Stimulated activated CD4-positive, alpha-beta T cell treated with anti-CD3 and anti-CD28 coated beads, Interleukin-15, amount 100 ng/mL, for 1 hour (primary cell): ENCODE data around the gene RPS6KA2.
"Not testable (repeated sequence)": the region's sequence is repeated elsewhere in the genome, so short reads cannot be mapped to it uniquely, and the experiment has no call there.

Experiments used
- DNase-seq, 2 donors: peaks; one replicate each; pipeline ENCODE4 v3.0.0-alpha.2; 2020; ENCODE audit warnings: low read depth in 1 of 2, low spot score in 1 of 2

RPS6KA2 gene

GRCh38 chr6:166405386-166405785, 221.7 kb downstream of the RPS6KA2 start:
- DNase-seq: no peak

- DNase-seq: no peak
Observed at GRCh38 chr6:166402582-166403277, 224.3 kb downstream of the RPS6KA2 start.

DNA sequence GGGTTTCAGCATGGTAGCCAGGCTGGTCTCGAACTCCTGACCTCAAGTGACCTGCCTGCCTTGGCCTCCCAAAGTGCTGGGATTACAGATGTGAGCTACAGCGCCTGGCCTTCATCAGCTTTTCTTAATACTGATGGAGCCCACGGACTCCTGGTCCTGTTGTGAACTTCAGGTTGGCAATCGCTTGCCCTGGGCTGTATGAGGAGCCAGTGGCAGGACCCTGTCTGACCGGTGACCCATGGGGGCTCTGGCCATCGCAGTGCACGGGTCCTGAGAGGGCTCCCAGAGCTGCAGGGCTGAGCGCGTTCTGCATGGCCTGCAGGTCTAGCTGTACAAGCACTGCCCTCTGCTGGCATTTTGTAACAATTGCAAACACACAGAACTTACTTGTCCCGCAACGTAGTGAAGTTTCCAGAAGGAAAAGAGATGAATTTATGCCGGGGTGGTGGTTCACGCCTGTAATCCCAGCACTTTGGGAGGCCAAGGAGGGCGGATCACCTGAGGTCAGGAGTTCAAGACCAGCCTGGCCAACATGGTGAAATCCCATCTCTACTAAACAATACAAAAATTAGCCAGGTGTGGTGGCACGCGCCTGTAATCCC, 226.3 kb downstream of the RPS6KA2 start:
- not testable (repeated sequence) for DNase-seq

DNA sequence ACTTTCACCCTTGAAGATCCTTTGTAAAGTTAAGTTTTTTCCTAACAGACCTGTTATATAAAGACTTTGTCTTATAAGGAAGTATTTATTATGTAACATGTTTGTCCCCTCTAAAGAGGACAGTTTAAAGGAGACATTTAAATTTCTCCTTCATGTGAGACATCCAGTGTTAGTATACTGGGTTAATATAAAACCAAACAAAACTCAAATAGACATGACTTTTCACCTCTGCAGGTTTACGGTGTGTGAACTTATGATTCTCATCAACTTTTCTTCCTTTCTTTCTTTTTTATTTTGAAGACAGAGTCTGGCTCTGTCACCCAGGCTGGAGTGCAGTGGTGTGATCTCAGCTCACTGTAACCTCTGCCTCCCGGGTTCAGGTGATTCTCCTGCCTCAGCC, 226.9 kb downstream of the RPS6KA2 start:
- DNase-seq: no peak

DNA sequence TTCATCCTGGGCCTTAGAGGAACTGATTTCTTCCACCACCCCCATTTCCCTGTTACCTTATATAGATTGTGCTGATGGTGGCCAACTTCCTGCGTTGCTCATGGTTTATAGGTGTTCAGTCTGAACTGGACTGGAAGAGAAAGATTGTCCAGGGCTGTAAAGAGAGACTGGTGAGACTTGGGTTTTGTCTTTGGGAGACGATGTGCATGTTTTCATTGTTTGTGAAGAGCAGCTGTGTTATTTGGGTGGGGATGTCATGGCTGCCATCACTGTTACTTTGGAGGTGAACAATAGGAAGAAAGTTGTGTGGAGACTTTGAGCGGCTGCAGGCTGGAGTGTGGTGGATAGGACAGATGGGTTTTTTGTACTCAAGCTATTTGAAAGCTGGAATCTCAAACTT, 228.7 kb downstream of the RPS6KA2 start:
- no peak for DNase-seq

DNA sequence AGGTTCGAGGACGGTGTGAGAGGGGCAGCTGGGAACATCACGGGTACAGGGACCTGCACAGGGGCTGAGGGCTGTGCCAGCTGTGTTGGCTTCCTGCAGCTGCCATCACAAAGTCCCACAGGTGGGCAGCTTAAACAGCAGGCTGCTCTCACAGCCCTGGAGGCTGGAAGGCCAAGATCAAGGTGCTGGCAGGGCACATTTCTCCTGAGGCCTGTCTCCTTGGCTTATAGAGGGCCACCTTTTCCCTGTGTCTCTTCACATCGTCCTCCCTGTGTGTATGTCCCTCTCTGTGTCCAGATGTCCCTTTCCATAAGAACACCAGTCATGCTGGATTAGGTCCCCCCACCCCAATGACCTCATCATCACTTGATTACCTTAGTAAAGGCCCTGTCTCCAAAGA, 229.2 kb downstream of the RPS6KA2 start:
- DNase-seq: no peak

DNA sequence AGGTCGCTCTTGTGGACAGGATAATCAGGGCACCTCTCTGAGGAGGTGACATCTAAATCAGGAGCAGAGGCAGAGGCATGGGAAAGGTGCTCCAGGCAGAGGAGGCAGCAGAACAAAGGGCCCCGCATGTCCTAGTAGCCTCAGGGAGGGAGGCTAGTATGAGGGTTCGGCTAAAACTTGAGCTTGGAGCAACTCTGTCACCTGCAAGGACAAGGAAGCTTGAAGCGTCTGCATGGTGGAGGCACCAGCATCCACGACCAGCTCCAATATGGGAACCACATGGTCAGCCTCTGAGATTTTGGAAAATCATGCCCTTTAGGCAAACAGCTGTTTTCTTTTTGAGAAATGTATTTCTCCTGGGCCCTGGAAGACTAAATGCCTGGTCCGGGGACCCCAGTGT, 231.3 kb downstream of the RPS6KA2 start:
- DNase-seq: no peak

DNA sequence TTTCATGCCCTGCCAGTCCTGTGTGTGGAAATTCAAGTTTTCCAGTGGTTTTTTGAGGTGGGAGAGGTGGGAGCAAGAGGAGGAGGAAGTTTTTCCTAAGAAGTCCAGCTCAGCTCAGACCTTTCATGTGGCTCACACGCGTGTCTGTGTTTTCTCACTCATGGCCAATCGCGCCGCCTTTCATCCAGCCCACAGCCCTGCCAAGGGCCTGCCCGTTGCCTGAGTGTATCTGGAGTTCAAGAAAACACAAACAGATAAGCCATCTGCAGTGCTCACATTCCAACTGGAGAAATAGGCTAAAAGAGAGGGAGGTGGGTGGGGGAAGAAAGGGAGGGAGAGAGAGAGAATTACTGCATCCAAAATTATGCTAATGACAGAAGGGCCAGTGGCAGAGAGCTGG, 231.7 kb downstream of the RPS6KA2 start:
- no peak for DNase-seq

GRCh38 chr6:166394036-166394892, 232.8 kb downstream of the RPS6KA2 start:
- DNase-seq: no peak

- DNase-seq: no peak
Observed at GRCh38 chr6:166393535-166393823, 233.6 kb downstream of the RPS6KA2 start.

DNA sequence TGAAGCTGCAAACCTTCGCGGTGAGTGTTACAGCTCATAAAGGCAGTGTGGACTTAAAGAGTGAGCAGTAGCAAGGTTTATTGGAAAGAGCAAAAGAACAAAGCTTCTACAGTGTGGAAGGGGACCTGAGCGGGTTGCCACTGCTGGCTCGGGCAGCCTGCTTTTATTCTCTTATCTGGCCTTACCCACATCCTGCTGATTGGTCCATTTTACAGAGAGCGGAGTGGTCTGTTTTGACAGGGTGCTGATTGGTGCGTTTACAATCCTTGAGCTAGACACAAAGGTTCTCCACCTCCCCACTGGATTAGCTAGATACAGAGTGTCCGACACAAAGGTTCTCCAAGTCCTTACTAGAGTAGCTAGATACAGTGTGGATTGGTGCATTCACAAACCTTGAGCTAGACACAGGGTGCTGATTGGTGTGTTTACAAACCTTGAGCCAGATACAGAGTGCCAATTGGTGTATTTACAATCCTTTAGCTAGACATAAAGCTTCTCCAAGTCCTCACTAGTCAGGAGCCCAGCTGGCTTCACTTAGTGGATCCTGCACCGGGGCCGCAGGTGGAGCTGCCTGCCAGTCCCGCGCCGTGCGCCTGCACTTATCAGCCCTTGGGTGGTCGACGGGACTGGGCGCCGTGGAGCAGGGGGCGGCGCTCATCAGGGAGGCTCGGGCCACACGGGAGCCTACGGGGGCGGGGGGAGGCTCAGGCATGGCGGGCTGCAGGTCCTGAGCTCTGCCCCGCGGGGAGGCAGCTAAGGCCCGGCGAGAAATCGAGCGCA, 234.1 kb downstream of the RPS6KA2 start:
- DNase-seq: not testable (repeated sequence)

GRCh38 chr6:166389119-166389518, 237.9 kb downstream of the RPS6KA2 start:
- DNase-seq: no peak

- DNase-seq: no peak
Observed at GRCh38 chr6:166388290-166389004, 238.6 kb downstream of the RPS6KA2 start.

DNA sequence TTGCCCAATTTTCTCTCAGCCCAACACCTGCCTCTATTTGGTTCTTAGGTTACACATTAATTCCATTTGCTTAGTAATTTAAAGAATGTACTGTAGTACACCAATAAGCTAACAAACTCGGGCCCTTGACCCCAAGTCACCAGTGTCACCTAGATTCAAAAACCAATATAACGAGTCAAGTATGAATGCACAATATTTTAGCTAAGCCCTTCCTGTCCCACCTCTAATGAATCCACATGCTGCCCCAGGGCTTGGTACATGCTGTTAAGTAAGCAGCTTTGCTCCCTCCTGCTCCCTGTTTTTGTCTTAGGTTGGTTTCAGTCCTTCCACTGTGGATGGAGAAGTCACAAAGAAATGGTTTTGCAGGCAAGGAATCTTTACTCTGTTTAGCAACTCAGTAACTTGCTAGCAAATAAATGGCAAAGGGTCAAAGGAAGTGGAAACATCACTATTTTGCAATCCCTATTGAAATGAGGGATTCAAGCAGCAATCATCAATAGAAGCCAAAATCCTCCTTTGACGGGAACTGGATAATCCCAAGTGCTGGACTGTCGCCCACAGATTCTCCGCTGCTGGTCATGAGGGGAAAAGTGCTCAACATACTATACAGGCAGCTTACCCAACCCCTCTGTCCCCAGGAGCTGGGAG, 239.3 kb downstream of the RPS6KA2 start:
- no peak for DNase-seq

GRCh38 chr6:166387098-166387497, 240.0 kb downstream of the RPS6KA2 start:
- not testable (repeated sequence) for DNase-seq

DNA sequence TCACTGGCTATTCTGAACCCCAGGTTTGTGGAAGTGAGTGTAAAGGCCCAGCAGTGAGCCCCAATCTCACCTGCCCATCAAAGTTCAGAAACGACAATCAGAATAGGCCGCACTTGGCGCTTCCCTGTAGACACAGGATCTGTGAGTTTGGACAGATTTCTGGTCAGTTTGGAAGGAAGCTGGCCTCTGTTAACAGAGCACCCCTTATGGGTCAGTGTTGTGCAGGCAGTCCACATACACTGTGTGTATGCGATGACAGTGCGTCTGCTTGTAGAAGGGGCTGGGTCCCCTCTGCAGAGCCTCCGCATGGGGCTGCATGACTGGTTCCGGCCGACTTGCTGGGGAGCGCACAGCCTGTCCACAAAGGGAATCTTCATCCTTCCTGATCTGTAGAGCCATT, 240.9 kb downstream of the RPS6KA2 start:
- no peak for DNase-seq

DNA sequence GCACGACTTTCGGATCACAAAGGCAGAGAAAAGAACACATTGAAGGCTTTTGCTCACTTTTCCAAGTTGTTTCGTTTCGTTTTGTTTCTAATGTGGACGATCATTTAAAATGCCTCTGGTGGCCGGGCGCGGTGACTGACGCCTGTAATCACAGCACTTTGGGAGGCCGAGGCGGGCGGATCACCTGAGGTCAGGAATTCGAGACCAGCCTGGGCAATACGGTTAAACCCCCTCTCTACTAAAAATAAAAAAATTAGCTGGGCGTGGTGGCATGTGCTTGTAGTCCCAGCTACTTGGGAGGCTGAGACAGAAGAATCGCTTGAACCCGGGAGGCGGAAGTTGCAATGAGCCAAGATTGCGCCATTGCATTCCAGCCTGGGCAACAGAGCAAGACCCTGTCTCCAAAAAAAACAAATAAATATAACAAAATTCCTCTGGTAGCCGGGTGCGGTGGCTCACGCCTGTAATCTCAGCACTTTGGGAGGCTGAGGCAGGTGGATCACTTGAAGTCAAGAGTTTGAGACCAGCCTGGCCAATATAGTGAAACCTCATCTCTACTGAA, 243.2 kb downstream of the RPS6KA2 start:
- not testable (repeated sequence) for DNase-seq

DNA sequence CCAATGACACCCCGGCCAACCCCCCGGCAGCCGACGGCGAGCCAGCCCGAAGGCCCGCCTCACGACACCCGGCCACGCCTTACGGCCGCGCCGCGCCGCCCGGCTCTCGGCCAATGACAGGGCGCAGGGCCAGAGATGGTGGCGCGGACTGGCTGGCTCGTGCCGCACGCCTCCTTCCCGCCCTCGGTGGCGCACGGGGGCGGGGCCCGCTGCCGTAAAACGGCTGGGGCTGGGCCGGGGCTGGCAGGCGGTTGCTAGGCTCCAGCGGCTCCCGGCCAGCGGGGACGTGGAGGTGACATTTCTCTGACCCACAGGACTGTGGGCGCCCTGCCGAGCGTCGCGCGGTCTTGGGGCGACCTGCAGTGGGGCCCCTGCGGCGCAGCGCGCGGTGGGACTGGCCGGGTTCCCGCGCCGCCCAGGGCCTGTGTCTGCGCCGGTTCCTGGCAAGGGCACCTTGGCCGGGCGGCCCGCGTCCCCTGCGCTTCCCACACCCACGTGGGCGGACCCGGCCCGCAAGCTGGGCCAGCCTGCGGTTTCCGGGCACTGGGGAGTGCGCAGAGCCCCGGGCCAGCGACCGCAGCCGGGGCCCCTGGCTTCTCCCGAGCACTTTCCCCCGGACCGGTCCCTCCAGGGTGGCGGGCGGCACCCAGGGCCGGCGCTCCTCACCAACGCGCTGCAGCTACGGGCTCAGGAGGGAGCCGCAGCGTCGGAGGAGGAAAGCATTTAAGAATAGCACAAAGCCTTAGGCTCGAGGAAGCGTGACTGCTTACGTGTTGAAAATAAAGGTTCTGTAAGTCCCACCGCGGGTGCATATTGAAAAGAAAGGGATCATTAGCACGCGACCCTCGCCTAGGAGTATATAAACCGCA, 243.9 kb downstream of the RPS6KA2 start, which contains the start of gene MPC1:
TSS of gene MPC1 (minus strand) at position 8 of the 869 bp plus-strand sequence. CDS start 64 bp downstream, outside the sequence.
- DNase-seq: peak; percentile 87 to 93

DNA sequence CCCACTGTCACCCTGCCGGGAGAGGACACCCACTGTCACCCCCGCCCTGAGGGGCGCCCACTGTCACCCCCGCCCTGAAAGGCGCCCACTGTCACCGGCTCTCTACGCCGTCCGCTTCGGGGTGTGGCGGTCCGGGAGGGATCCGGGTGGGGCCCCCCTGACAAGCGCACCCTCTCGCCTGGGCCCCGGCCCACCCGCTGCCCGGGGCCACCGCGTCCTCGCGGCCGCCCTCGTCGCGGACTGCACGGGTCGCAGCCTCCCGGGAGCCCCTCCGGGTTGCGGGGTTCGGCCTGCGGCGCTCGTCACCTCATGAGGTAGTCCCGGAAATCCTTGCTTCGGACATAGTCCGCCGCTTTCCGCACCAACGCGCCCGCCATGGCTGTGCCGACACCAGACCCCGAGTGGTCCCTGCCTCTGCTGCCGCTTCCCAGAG, 244.5 kb downstream of the RPS6KA2 start:
- DNase-seq: no peak
